GM12878 (cell line): ENCODE data around the gene SMR3B. TPM values are rescaled to one million over a fixed set of nuclear protein-coding genes. Genes with fewer than 3 reads are reported as not detected.

ENCODE experiments used
- ATAC-seq: fragments of 200-7000 bp; cut with Tn5 transposase; 3 replicates; pipeline ENCODE4 v1.9.1; 2020; ENCODE audit warnings: mild to moderate bottlenecking, moderate library complexity
- BruUV-seq: library from RNA; stranded (reverse); fragments of 400-500 nt; replicated peaks from 2 replicates; lab custom pipeline; 2021; lab: Mats Ljungman, UMichigan
- CTCF ChIA-PET: fragments of 300-600 bp; sonication (Branson Sonifier 250); formaldehyde crosslinking; extraction: SDS; loops from one replicate; lab custom pipeline; 2021; ENCODE audit warnings: inconsistent platforms; lab: Yijun Ruan, JAX
- POLR2A ChIA-PET: fragments of 350-600 bp; formaldehyde crosslinking; extraction: SDS; loops from one replicate; lab custom pipeline; 2021; ENCODE audit warnings: inconsistent platforms; lab: Charles Lee
- RAD21 ChIA-PET: fragments of 300-600 bp; sonication (Branson Sonifier 250); formaldehyde crosslinking; loops from one replicate; lab custom pipeline; 2023; ENCODE audit warnings: antibody characterized with exemption; ENCODE audit not compliant: unreplicated experiment; lab: Charles Lee
- SMC1A ChIA-PET: fragments of 300-600 bp; sonication (Branson Sonifier 250); formaldehyde crosslinking; loops from one replicate; lab custom pipeline; 2023; ENCODE audit not compliant: unreplicated experiment, uncharacterized antibody; lab: Charles Lee
- DNase-seq: peaks from one replicate; pipeline ENCODE4 v3.0.0-alpha.2; 2011; ENCODE audit warnings: low read depth, low spot score
- FAIRE-seq: peaks from 3 replicates; lab custom pipeline; 2011; peaks lifted over from hg19 to GRCh38; lab: Jason Lieb, UNC
- H2AFZ ChIP-seq: 2 replicates; pipeline ENCODE4 v1.6.0; 2011; ENCODE audit warnings: low read depth, low read length, control low read depth; ENCODE audit not compliant: control insufficient read depth
- H3K27ac ChIP-seq: 2 replicates; pipeline ENCODE4 v1.5.1; 2011; ENCODE audit warnings: control low read depth; ENCODE audit not compliant: control insufficient read depth, insufficient read depth
- H3K27me3 ChIP-seq, 2 experiments: replicated peaks in 1 of 2; 2 replicates each; pipeline versions ENCODE4 v1.6.0 to v1.6.1; 2011; ENCODE audit warnings: low read length in 1 of 2; ENCODE audit not compliant: control insufficient read depth in 2 of 2, insufficient read depth in 2 of 2
- H3K36me3 ChIP-seq, 2 experiments: 2 replicates each; pipeline ENCODE4 v1.5.1; 2011; ENCODE audit warnings: low read length in 1 of 2; ENCODE audit not compliant: control insufficient read depth in 2 of 2, insufficient read depth in 2 of 2
- H3K4me1 ChIP-seq: 2 replicates; pipeline ENCODE4 v1.6.1; 2011; ENCODE audit warnings: mild to moderate bottlenecking, low read length, moderate library complexity, mixed read lengths; ENCODE audit not compliant: control insufficient read depth, insufficient read depth
- H3K4me2 ChIP-seq: 2 replicates; pipeline ENCODE4 v1.6.0; 2011; ENCODE audit warnings: control low read depth; ENCODE audit not compliant: control insufficient read depth, insufficient read depth
- H3K4me3 ChIP-seq: fragments of 200-600 bp; sonication (generic); 2 replicates; pipeline ENCODE4 v1.5.1; 2016
- H3K79me2 ChIP-seq: 2 replicates; pipeline ENCODE4 v1.6.0; 2011; ENCODE audit warnings: low read length; ENCODE audit not compliant: control insufficient read depth, insufficient read depth
- H3K9ac ChIP-seq: 2 replicates; pipeline ENCODE4 v1.8.0; 2011; ENCODE audit warnings: low read length, control low read depth, mixed read lengths; ENCODE audit not compliant: control insufficient read depth, insufficient read depth
- H3K9me3 ChIP-seq: replicated peaks from 3 replicates; pipeline ENCODE4 v1.5.1; 2011; ENCODE audit warnings: mild to moderate bottlenecking, low read length; ENCODE audit not compliant: control insufficient read depth, insufficient read depth
- H4K20me1 ChIP-seq: 2 replicates; pipeline ENCODE4 v1.6.0; 2011; ENCODE audit not compliant: control insufficient read depth, insufficient read depth
- CREM ChIP-seq: IDR thresholded peaks from 2 replicates; pipeline ENCODE4 v1.6.1; 2014; ENCODE audit warnings: antibody characterized with exemption, low read depth
- ETV6 ChIP-seq, 2 experiments: fragments of 450-650 bp in 1 of 2; IDR thresholded peaks in 1 of 2; conservative IDR thresholded peaks in 1 of 2; 2 replicates each; pipeline ENCODE4 v1.6.1; 2014; ENCODE audit warnings: antibody characterized with exemption in 1 of 2, borderline replicate concordance in 1 of 2, low read depth in 1 of 2, mild to moderate bottlenecking in 1 of 2, moderate library complexity in 1 of 2
- GABPA ChIP-seq: IDR thresholded peaks from 2 replicates; pipeline ENCODE4 v1.6.1; 2014; ENCODE audit warnings: antibody characterized with exemption, low read depth, mild to moderate bottlenecking, inconsistent platforms
- IKZF2 ChIP-seq, 2 experiments: fragments of 450-650 bp; IDR thresholded peaks; 2 replicates each; pipeline ENCODE4 v1.6.1; 2017; ENCODE audit warnings: mild to moderate bottlenecking in 2 of 2, moderate library complexity in 2 of 2
- SPI1 ChIP-seq: IDR thresholded peaks from 2 replicates; pipeline ENCODE4 v1.6.1; 2011; ENCODE audit warnings: low read depth, mild to moderate bottlenecking, low read length, moderate library complexity, borderline replicate concordance; ENCODE audit not compliant: insufficient read depth
- SUZ12 ChIP-seq: fragments of 200-600 bp; sonication (generic); IDR thresholded peaks from one replicate; pipeline ENCODE4 v1.6.1; 2018; ENCODE audit warnings: antibody characterized with exemption, mild to moderate bottlenecking; ENCODE audit not compliant: unreplicated experiment
- ZNF687 ChIP-seq: fragments of 450-650 bp; IDR thresholded peaks from 2 replicates; pipeline ENCODE4 v1.6.1; 2017; ENCODE audit warnings: mild to moderate bottlenecking, moderate library complexity
- in situ Hi-C: fragments of 300-500 bp; cut with MboI; formaldehyde crosslinking; loops from 9 replicates; pipeline ENCODE4 v1.14.3; 2018; ENCODE audit warnings: mixed read lengths
- intact Hi-C: fragments of 100-400 bp; cut with micrococcal nuclease; formaldehyde crosslinking; loops from one replicate; pipeline ENCODE4 v1.14.2; 2022; ENCODE audit not compliant: unreplicated experiment
- polyA plus RNA-seq, 11 experiments: library from polyadenylated mRNA; depleted of rRNA in 4 of 11; unstranded in 6 of 11; stranded (reverse) in 5 of 11; fragments of >200 nt; fragmentation: Nextera tagmentation in 4 of 11; fragmentation: Illumina TruSeq in 1 of 11; extraction: Ambion mirVana in 4 of 11; extraction: Trizol in 1 of 11; gene quantifications; 1 replicate in 1 of 11; 2 replicates in 10 of 11; pipeline versions ENCODE4 v1.2.1 to v1.2.3, GENCODE V29; 2011 to 2016; ENCODE audit warnings: inconsistent platforms in 2 of 11, missing spikeins in 2 of 11, low read depth in 1 of 11
- total RNA-seq, 4 experiments: library from RNA; depleted of rRNA in 3 of 4; stranded (reverse); fragments of >200 nt in 3 of 4; fragmentation: Illumina TruSeq in 1 of 4; extraction: Trizol in 1 of 4; gene quantifications; 2 replicates each; pipeline versions ENCODE4 v1.2.1 to v1.2.3, GENCODE V29; 2013 to 2021

The SMR3B gene
- total and polyA plus RNA-seq, 10 of the 15 experiments (the other 5 are each of a cell fraction or from before 2014, with no cell fraction given) = 0.32 TPM; not detected in 9

- no peak for TF ChIP-seq ZNF687
- TF ChIP-seq GABPA = no peak
- no peak for TF ChIP-seq SUZ12
- TF ChIP-seq, all 136 proteins: peak for 0
Observed at GRCh38 chr4:70425306-70425705, 42.4 kb downstream of the SMR3B start (continued).

DNA sequence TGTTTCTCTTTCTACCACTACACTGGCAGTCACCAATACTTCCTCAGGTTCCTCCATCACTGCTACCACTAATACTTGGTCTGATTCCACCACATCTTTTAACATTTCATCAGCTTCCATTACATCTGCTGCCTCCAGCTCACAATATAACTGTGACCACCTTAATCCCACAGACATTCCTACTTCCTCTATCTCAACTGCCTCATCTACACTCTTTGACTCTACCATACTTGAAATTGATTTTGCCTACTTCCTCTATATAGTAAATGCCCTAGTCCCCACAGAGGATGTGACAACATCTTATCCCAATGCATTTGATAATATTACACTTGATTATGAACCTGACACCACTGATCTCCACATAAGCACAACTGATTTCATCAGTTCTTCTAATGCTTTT lies 43.9 kb downstream of the SMR3B start:
- intact Hi-C loops (no loop called here), in situ Hi-C loops (no loop called here)
- RAD21 ChIA-PET = no interaction called here
- no TSS peak for BruUV-seq
- ATAC-seq = peak; percentile 46
- Histone ChIP-seq H3K9me3 (no peaks in the 10 kb centered on the region), H3K27ac (no peak overlapping the region), H3K27me3 (no peaks in the 10 kb centered on the region), H3K4me1 (no peaks in the 10 kb centered on the region), H3K36me3 (no peaks in the 10 kb centered on the region), H4K20me1 (no peaks in the 10 kb centered on the region), H3K9ac (no peak overlapping the region), H3K4me2 (no peak overlapping the region), H3K79me2 (no peaks in the 10 kb centered on the region), H2AFZ (no peak overlapping the region), H3K4me3 (no peak overlapping the region)
- FAIRE-seq = no peak
- POLR2A ChIA-PET = no interaction called here
- TF ChIP-seq SPI1 = peak; percentile 3; the same call in 1 of the 2 replicates
- TF ChIP-seq CREM = no peak
- TF ChIP-seq IKZF2 (IDR thresholded peaks at IDR 0.05) = peak in 1 of 2 experiments; percentile 21; a peak in 2 of 4 replicates
- TF ChIP-seq ETV6 (conservative IDR thresholded peaks at IDR 0.05 in 1 of 2, IDR thresholded peaks at IDR 0.05 in 1 of 2; ENCODE audit: borderline replicate concordance in 1 of 2, low read depth in 1 of 2) = no peak
- SMC1A ChIA-PET = interaction anchor here (1.0 to 1.5 kb wide), 2 partner anchors 11 to 15 kb away, joined by 3 to 4 read pairs; no protein-coding TSS in a partner anchor
- CTCF ChIA-PET = no interaction called here
- DNase-seq = no peak
